ENCODE results near the gene TREH. TPM values are rescaled to one million over a fixed set of nuclear protein-coding genes. Genes with fewer than 3 reads are reported as not detected.
"Not testable (repeated sequence)": the region's sequence is repeated elsewhere in the genome, so short reads cannot be mapped to it uniquely, and the experiment has no call there.

TREH gene
- total and polyA plus RNA-seq, 2 of the 8 experiments (the other 6 are each of a cell fraction or from before 2014, with no cell fraction given), result 0.03 TPM; not detected in 1

GRCh38 chr11:118727721-118728066 lies 48.2 kb upstream of the TREH start:
- FAIRE-seq; H3K4me1 ChIP-seq (replicated peaks in 1 of 4; ENCODE audit: control insufficient read depth in 3 of 4, insufficient read depth in 4 of 4, low read length in 3 of 4); H3K4me2 ChIP-seq (ENCODE audit: insufficient read depth in 1 of 2, low read depth in 2 of 2, low read length in 2 of 2); H2AFZ ChIP-seq (ENCODE audit: low read length); H3K79me1 ChIP-seq (ENCODE audit: low read depth, low read length); POLR2A ChIA-PET (ENCODE audit: partially characterized antibody); H2BK5ac ChIP-seq (ENCODE audit: low read depth, low read length); H3K4me3 ChIP-seq (ENCODE audit: extremely low read depth in 1 of 4, insufficient read depth in 2 of 4, low read depth in 3 of 4, low read length in 4 of 4); H4K91ac ChIP-seq (replicated peaks; ENCODE audit: insufficient read length, low read length); DNase-seq (ENCODE audit: low read depth in 1 of 2, low spot score in 2 of 2); H4K5ac ChIP-seq (ENCODE audit: insufficient read length, low read depth, low read length); H3K27ac ChIP-seq (ENCODE audit: low read depth, low read length); H4K8ac ChIP-seq (ENCODE audit: extremely low read depth, insufficient read depth, low read length); H2BK12ac ChIP-seq (ENCODE audit: low read depth, low read length); H4K20me1 ChIP-seq (replicated peaks in 1 of 2; ENCODE audit: control insufficient read depth in 1 of 2, insufficient read depth in 2 of 2, low read length in 2 of 2); H3K27me3 ChIP-seq (replicated peaks in 1 of 4; ENCODE audit: control insufficient read depth in 3 of 4, extremely low read depth in 1 of 4, insufficient read depth in 3 of 4, low read length in 3 of 4); H3K23ac ChIP-seq (ENCODE audit: insufficient read length); H3K56ac ChIP-seq (replicated peaks; ENCODE audit: insufficient read length, low read depth, low read length); H3K9ac ChIP-seq (replicated peaks in 1 of 4; ENCODE audit: extremely low read depth in 1 of 4, low read depth in 3 of 4, low read length in 3 of 4); H2BK120ac ChIP-seq (replicated peaks; ENCODE audit: low read depth, low read length); H3K14ac ChIP-seq (ENCODE audit: insufficient read length); H3K18ac ChIP-seq (ENCODE audit: extremely low read depth, low read length); H3K23me2 ChIP-seq (ENCODE audit: low read depth, low read length); H2BK20ac ChIP-seq (ENCODE audit: low read length); H2BK15ac ChIP-seq (ENCODE audit: low read length); H2AK5ac ChIP-seq (ENCODE audit: low read depth, low read length); H3K4ac ChIP-seq (replicated peaks; ENCODE audit: insufficient read length, low read depth, low read length): not testable (repeated sequence)
- Histone ChIP-seq H3K79me2 (ENCODE audit: control insufficient read depth in 1 of 2, insufficient read depth in 2 of 2, low read length in 2 of 2) (peaks cover 0 to 64% of the 10 kb centered on the region in 2 experiments; a peak in 2 of 4 replicates), H3K9me3 (ENCODE audit: insufficient read depth in 2 of 2, low read depth in 1 of 2, low read length in 1 of 2) (peaks cover 15 to 17% of the 10 kb centered on the region in 2 experiments; a peak in 3 of 4 replicates), H3K36me3 (ENCODE audit: control insufficient read depth in 2 of 4, insufficient read depth in 4 of 4, low read length in 3 of 4) (peaks cover 0 to 25% (median 9%) of the 10 kb centered on the region in 4 experiments; a peak in 4 of 8 replicates)
- CTCF ChIA-PET (ENCODE audit: partially characterized antibody), result interaction anchor here (1.6 kb wide), 1 partner anchor 12 kb away, joined by 4 read pairs; no protein-coding TSS in a partner anchor
- WGBS, 2 experiments (ENCODE audit: extremely low coverage in 1 of 2, insufficient coverage in 1 of 2, insufficient read length in 1 of 2, insufficient replicate concordance in 2 of 2, low coverage in 1 of 2, low lambda C conversion rate in 2 of 2, missing lambda C conversion rate in 1 of 2), result 83% methylated on average over 2 of the region's 2 CpGs; no CpG with 5 or more reads in 1 of the 2 experiments
